NCI-H2227 (cell line): ENCODE data around the gene FOCAD.

Source experiments
- DNase-seq: peaks from one replicate; lab custom pipeline; 2025; ENCODE audit not compliant: unreplicated experiment; lab: John Stamatoyannopoulos, UW

Gene FOCAD

DNA sequence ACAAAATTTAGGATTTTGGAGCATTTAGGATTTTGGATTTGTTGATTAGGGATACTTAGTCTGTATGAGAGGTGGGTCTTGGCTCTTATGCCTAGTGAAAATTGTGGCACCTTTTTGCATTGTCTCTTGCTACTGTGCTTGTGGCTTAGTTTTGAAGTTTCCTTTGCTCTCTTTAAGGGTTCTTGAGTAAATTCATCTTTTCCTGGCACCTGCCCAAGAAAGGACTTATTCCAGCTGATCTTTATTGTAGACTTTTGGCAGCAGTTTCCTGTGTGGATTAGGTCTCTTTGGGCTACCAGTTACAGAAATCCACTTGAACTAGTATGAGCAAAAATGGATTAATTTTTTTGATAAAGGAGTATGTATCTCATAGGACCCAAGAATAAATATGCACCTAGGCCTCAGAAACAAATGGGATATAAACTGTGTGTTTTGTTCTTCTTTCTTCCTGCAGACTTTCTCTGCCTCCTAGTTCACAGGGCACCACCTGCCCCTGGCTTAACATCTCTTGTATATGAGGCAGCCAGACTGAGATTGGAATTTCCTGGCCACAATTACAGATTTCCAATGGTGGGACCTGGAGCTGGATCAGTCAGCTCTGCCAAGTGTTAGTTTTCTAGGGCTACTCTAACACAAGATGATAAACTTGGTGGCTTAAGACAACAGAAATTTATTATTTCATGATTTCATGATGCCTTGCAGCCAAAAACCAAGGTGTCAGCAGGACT, 44.6 kb downstream of the FOCAD start:
- no peak for DNase-seq

DNA sequence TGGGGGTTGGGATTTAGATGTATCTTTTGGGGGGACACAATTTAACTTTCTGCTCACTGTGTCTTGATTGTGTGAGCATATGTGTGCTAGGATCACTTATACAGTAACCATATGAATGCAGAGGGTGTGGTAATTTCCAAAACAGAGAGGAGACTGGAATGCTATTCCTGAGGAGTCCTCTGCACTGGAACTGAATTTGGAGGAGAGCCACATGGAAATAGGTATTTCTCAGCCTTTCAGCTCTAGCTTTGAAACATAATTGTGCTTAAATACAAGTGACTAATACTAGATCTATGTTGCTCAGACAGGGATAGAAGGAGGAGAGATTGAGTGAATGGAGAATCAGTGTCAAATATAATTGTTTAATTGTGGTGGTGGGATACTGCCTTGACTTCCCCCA, 45.5 kb downstream of the FOCAD start:
- DNase-seq = no peak

- no peak for DNase-seq
Observed at GRCh38 chr9:20732118-20732517, 48.1 kb downstream of the FOCAD start.

GRCh38 chr9:20734275-20734674, 50.2 kb downstream of the FOCAD start:
- no peak for DNase-seq

DNA sequence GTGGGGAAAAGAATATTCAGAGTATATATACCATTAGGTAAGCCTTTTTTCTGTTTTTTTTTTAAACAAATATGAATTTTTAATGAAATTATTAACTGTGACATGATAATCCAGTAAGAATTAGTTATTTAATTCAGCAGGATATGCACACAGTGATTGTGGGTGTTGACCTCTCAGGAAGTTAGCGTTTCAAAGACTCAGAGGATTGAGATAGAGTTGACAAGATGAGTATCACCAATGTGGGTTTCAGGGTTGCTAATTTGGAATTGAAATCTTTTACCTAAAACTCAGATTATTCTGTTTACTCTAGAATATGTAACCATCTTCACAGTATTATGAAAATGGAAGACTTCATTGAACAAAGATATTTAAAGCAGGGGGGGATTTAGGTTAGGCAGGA, 56.2 kb downstream of the FOCAD start:
- no peak for DNase-seq

DNA sequence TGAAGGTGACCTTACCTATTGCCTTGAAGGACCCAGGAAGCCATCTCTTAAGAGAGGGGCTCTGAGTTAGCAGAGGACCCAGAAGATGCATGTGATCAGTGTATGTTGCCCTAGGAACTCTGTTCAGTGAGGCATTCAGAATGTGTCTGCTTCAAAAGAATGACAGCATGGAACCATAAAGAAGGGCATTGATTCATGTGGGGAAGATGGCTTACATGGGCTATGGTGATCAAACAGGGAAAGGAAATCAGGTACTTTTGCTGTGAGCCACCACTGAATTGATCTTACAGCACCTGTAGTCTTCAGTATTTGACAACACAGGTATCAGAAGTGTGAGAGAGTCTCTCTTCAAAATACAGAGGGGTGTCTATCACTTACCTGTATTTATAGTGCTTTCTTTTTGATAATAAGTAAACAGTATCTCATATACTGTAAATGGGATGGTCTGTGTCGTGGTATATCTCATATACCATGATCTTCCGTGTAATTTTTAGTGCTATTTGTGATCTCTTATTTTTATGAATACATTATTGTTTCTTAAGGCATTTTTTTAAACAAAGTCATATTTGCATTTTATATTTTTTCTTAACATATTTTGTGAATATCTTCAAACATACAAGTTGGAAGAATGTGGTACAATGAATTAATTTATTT, 57.0 kb downstream of the FOCAD start:
- no peak for DNase-seq

GRCh38 chr9:20742833-20743232, 58.8 kb downstream of the FOCAD start:
- DNase-seq = peak; percentile 84

- DNase-seq = no peak
Observed at GRCh38 chr9:20744036-20744630, 60.1 kb downstream of the FOCAD start.

DNA sequence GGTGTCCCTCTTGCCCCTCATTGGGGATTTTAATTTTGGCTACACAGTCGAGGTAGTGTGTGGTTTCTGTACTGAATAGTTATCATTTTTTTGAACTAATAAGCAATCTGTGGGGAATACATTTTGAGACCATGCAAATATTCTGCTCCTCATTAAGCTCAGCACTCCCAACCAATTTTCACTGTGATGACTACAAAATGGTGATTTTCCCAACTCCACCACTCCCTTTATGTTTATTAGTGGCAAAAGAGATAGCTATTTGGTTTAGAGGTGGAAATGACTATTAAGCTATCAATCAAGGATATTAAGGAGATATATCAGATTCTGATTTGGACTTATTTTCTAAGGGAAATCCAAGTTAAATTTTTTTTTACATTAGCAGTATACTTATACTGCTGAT, 62.9 kb downstream of the FOCAD start:
- DNase-seq = no peak

DNA sequence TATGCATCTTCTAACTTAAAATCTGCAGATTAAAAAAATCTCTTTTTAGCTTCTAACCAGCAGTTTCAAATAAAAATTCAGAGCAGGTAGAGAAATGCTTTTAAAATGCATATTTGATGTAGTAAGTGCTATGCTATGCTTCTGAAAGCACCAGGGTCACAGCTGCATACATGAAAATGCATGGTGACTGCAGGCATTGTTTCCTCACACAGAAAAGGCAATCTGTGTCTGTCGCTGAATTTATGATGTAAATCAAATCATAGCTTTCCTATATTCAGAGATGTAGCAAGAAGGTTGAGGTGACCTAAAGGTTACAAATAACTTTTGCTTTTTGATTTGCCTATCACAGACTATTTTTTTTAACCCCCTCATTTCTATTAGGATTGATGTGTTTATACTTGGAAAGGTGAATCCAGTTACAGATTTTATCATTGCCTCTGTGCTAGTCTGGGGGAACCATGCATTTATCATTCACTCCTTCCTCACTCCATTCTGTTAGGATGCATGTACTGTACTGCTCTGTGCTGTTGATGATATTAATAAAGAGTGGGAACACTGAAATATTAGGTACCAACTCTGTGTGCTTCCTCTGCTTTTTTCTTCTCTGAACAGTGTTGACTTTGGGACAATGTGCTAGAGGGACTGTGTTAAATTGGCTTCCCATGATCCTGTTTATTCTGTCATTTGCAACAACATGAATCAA, 65.6 kb downstream of the FOCAD start:
- DNase-seq = no peak

DNA sequence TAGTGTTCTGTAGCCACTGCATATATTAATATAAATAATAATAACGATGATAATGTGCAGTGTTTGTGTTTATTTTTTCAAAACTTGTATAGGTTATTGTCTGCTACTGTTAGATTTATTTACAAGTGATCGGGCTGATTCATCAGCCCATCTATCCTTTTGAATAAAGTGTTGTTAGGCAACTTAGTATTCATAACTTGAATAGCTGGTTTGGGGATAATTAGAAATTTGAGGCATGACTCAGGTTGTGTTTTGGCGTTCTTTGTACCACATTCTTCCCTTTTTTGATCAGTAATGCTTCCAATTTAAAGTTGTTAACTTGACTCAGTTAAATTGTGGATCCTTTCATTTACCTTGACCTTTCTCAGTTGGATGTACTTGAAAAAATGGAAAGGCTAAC, 69.7 kb downstream of the FOCAD start:
- DNase-seq = no peak

DNA sequence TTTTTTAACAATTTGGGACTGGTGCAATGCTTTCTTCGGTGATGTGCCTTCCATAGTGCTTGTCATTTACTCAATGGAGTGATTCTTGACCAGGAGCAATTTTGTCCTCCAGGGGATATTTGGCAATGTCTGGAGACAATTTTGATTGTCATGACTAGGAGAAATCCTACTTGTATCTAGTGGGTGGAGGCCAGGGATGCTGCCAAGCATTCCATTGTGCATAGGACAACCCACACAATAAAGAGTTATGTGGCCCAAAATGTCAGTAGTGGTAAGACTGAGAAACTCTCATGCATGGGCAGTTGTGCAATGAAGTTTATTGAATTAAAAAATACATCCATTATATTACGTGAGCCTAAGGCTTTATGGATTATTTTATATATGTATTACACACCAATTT, 70.5 kb downstream of the FOCAD start:
- DNase-seq = no peak

- no peak for DNase-seq
Observed at GRCh38 chr9:20760246-20760891, 76.3 kb downstream of the FOCAD start.

- DNase-seq = no peak
Observed at GRCh38 chr9:20770947-20771346, 86.9 kb downstream of the FOCAD start.

DNA sequence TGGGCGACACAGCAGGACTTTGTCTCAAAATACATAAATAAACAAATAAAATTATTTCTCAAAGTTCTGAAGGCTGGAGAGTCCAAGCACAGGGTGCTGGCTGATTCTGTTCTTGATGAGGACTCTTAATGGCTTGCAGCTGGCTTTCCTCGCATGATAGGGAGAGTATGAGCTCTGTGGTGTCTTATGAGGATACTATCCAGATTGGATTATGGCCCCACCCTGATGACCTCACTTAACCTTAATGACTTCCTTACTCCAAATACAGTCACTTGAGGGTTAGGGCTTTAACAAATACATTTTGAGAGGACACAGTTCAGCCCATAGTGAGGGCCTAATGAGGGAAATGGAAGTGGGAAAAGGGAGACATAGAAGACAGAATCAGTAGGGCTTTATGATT, 87.7 kb downstream of the FOCAD start:
- DNase-seq = no peak

- no peak for DNase-seq
Observed at GRCh38 chr9:20775683-20776082, 91.6 kb downstream of the FOCAD start.

- no peak for DNase-seq
Observed at GRCh38 chr9:20781092-20781491, 97.0 kb downstream of the FOCAD start.

GRCh38 chr9:20782289-20782688, 98.2 kb downstream of the FOCAD start:
- DNase-seq = no peak

GRCh38 chr9:20783057-20784038, 99.3 kb downstream of the FOCAD start:
- no peak for DNase-seq

DNA sequence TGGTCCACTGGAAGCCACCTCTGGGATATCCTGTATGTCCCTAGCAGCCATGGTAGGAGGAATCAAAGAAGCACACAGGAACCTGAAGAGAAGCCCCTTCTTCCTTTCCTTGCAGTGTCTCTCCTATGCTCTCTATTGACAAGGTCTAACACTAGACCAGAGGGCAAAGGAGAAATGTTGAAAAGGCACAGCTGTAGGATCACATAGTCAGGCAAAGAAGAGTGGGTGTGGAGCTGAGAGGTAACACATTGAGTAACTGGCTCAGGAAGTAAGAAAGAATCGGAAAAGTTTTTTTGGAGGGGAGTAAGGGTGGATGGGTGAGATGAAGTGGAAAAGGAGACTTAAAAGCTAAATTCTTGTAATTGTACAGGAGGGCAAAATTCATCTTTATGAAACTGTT, 100.1 kb downstream of the FOCAD start:
- DNase-seq = no peak
